ENCODE data around the gene LHFPL2. TPM values are rescaled to one million over a fixed set of nuclear protein-coding genes. Genes with fewer than 3 reads are reported as not detected.

Gene LHFPL2
- total RNA-seq, 2 donors from 2014 or later, result 30.1 to 72.6 TPM

GRCh38 chr5:78490709-78491485, 157.7 kb downstream of the LHFPL2 start:
- H3K4me1 ChIP-seq (ENCODE audit: control insufficient read depth in 1 of 2, low read depth in 2 of 2), result peaks cover 0 to 19% of the 10 kb centered on the region in 2 donors
- no peaks in the 10 kb centered on the region for H3K9me3 ChIP-seq
- no peak overlapping the region for H3K4me3 ChIP-seq
- no peak for TF ChIP-seq CTCF (IDR thresholded peaks at IDR 0.05)
- H3K27me3 ChIP-seq (replicated peaks; ENCODE audit: insufficient read depth), result no peaks in the 10 kb centered on the region
- H3K27ac ChIP-seq, result no peak overlapping the region
- DNase-seq (ENCODE audit: low spot score), result no peak
- no peak for ATAC-seq (ENCODE audit: insufficient number of reproducible peaks, low FRiP score, low read depth)
- H3K36me3 ChIP-seq, result peaks cover 11% of the 10 kb centered on the region

GRCh38 chr5:78487846-78488245, 160.7 kb downstream of the LHFPL2 start:
- DNase-seq (ENCODE audit: low spot score) (no peak), ATAC-seq (ENCODE audit: insufficient number of reproducible peaks, low FRiP score, low read depth) (no peak)
- Histone ChIP-seq H3K9me3 (no peaks in the 10 kb centered on the region), H3K27ac (no peak overlapping the region), H3K27me3 (replicated peaks; ENCODE audit: insufficient read depth) (no peaks in the 10 kb centered on the region), H3K4me3 (no peak overlapping the region), H3K4me1 (ENCODE audit: control insufficient read depth in 1 of 2, low read depth in 2 of 2) (peaks cover 11 to 30% of the 10 kb centered on the region in 2 donors), H3K36me3 (peaks cover 11% of the 10 kb centered on the region)
- TF ChIP-seq CTCF (IDR thresholded peaks at IDR 0.05), result no peak

- no peak overlapping the region for H3K27ac ChIP-seq
- no peak overlapping the region for H3K4me3 ChIP-seq
- no peak for ATAC-seq (ENCODE audit: insufficient number of reproducible peaks, low FRiP score, low read depth)
- H3K4me1 ChIP-seq (ENCODE audit: control insufficient read depth in 1 of 2, low read depth in 2 of 2), result peaks cover 11 to 30% of the 10 kb centered on the region in 2 donors
- peaks cover 11% of the 10 kb centered on the region for H3K36me3 ChIP-seq
- no peaks in the 10 kb centered on the region for H3K9me3 ChIP-seq
- no peaks in the 10 kb centered on the region for H3K27me3 ChIP-seq (replicated peaks; ENCODE audit: insufficient read depth)
- TF ChIP-seq CTCF (IDR thresholded peaks at IDR 0.05), result no peak
- no peak for DNase-seq (ENCODE audit: low spot score)
Observed at GRCh38 chr5:78486218-78486617, 162.4 kb downstream of the LHFPL2 start.

- no peak for TF ChIP-seq CTCF (IDR thresholded peaks at IDR 0.05)
- no peak for ATAC-seq (ENCODE audit: insufficient number of reproducible peaks, low FRiP score, low read depth)
- no peaks in the 10 kb centered on the region for H3K27me3 ChIP-seq (replicated peaks; ENCODE audit: insufficient read depth)
- DNase-seq (ENCODE audit: low spot score), result no peak
- no peak overlapping the region for H3K4me3 ChIP-seq
- no peaks in the 10 kb centered on the region for H3K9me3 ChIP-seq
- H3K4me1 ChIP-seq (ENCODE audit: control insufficient read depth in 1 of 2, low read depth in 2 of 2), result peaks cover 11 to 30% of the 10 kb centered on the region in 2 donors
- H3K36me3 ChIP-seq, result peaks cover 8% of the 10 kb centered on the region
- peak overlapping the region in 1 of 2 donors; percentile 22 for H3K27ac ChIP-seq
Observed at GRCh38 chr5:78483809-78484521, 164.6 kb downstream of the LHFPL2 start.

- peaks cover 11 to 30% of the 10 kb centered on the region in 2 donors for H3K4me1 ChIP-seq (ENCODE audit: control insufficient read depth in 1 of 2, low read depth in 2 of 2)
- ATAC-seq (ENCODE audit: insufficient number of reproducible peaks, low FRiP score, low read depth), result no peak
- no peak overlapping the region for H3K27ac ChIP-seq
- no peaks in the 10 kb centered on the region for H3K36me3 ChIP-seq
- H3K9me3 ChIP-seq, result no peaks in the 10 kb centered on the region
- no peak for DNase-seq (ENCODE audit: low spot score)
- no peaks in the 10 kb centered on the region for H3K27me3 ChIP-seq (replicated peaks; ENCODE audit: insufficient read depth)
- H3K4me3 ChIP-seq, result no peak overlapping the region
- TF ChIP-seq CTCF (IDR thresholded peaks at IDR 0.05), result no peak
Observed at GRCh38 chr5:78482948-78483347, 165.6 kb downstream of the LHFPL2 start.
